GM21360 (cell line): ENCODE data around the gene ABCC9.
"Not testable (repeated sequence)": the region's sequence is repeated elsewhere in the genome, so short reads cannot be mapped to it uniquely, and the experiment has no call there.

Experiments used
- ATAC-seq: cut with Tn5 transposase; IDR thresholded peaks from one replicate; pipeline ENCODE4 v1.9.1; 2021; ENCODE audit warnings: mild to moderate bottlenecking, moderate library complexity; ENCODE audit not compliant: unreplicated experiment

Gene ABCC9

DNA sequence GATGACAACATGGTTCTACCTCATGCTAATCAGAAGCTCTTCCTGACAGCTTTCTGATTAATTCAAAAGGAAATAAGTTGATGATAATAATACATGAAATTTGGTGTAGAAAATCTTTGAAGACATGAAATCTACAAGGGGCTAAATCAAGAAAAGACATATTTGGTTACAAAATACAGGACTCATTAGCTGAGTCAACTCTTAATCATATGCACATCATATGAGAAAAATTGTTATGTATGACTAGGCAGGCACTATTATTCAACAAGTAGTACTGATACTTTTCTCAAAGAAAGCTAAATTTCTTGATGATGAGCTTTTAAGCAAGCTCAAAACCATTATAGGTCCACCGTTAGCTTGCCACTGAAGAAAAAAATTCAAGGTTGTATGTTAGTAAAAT lies 7.1 kb downstream of the ABCC9 start:
- ATAC-seq: no peak

DNA sequence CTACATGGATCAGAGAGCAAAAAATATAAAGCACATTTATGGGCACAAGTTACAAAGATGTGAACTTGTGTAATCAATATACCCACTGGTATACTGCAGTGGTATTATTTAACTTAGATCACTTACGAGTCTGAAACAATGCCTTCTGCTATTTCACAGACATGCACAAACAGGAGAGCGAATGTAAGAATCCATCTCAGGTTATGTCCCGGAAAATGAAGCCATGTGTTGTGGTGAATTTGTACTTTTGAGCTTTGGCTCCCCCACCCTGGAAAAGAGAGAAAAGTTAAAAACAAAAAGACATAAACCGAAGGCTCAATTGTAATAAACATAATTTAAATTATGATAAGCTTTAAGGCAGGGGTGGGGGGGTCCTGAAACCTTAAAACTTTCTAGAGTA lies 7.6 kb downstream of the ABCC9 start:
- no peak for ATAC-seq

DNA sequence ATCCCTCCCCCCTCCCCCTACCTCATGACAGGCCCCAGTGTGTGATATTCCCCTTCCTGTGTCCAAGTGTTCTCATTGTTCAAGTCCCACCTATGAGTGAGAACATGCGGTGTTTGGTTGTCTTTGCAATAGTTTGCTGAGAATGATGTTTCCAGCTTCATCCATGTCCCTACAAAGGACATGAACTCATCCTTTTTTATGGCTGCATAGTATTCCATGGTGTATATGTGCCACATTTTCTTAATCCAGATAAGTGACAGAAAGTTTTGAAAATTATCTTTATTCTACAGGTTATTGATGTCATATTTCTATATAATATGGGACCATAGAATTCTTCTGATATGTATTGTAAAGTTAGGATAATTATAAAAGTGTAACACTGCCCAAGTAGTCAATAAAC lies 11.3 kb downstream of the ABCC9 start:
- ATAC-seq: not testable (repeated sequence)

DNA sequence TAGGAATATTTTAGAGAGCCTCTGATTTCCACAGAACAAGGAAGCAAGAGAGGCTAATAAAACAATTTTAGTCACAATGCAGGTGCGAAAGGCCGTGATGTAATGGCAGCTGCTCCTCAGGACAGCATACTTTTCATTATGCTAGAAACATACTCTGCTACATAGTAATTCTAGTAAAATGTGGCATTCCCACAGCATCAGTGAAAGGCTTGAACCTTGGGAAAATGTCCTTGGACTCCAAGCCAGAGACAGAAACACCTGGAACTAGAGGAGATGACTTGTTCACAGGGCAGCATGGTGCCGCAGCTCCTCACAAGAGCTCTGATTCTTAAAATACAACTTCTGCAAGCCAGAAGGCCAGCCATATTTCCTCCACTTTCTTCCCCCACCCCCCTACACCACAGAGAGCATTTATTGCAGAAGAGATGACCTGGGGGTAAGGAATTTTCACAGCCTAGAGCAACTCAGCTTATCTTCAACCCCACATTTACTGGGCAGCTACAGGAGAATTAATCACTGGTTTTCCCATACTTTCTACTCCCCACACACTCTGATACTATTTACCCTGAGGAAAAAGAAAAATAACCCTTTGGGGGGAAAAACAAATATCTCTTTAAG lies 15.8 kb downstream of the ABCC9 start:
- ATAC-seq: no peak

DNA sequence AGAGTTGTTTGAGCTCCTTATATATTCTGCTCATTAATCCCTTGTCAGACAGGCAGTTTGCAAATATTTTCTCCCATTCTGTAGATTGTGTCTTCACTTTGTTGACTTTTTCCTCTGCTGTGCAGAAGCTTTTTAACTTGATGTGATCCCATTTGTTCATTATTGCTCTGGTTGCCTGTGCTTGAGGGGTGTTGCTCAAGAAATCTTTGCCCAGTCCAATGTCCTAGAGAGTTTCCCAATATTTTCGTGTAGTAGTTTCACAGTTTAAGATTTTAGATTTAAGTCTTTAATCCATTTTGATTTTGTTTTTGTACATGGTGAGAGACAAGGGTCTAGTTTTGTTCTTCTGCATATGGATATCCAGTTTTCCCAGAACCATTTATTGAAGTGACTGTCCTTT lies 19.8 kb downstream of the ABCC9 start:
- no peak for ATAC-seq

DNA sequence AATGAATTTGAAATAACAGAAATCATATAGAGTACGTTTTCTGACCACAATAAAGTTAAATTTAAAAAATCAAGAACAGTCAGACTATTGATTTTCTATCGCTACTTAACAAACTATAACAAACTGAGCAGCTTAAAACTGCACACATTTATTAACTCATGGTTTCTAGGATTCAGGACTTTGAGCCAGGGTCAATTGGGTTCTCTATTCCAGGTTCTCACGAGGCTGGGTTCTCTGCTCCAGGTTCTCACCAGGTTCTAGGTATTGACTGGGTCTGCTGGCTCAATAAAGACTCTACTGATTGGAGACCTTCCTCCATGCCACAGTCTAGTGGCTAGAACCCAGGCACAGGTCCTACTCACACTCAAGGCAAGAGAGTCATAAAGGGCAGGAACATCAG lies 22.8 kb downstream of the ABCC9 start:
- no peak for ATAC-seq

DNA sequence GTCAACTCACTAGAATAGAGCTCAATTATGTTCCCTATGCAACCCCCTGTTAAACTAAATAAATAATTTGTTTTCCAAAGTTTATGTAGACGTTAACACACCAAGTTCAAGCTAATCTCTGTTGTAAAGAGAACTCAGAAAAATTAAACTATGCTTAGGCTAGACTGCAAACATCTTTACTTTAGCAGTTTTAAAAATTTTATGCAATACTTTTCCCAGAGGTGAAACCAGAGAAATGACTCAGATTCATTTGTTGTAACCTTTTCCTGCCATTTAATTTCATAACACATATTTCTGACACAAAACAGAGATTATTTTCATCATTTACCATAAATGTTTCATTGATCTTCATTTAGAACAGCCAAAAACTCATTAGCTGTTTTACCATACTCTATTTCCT lies 27.4 kb downstream of the ABCC9 start:
- ATAC-seq: no peak

DNA sequence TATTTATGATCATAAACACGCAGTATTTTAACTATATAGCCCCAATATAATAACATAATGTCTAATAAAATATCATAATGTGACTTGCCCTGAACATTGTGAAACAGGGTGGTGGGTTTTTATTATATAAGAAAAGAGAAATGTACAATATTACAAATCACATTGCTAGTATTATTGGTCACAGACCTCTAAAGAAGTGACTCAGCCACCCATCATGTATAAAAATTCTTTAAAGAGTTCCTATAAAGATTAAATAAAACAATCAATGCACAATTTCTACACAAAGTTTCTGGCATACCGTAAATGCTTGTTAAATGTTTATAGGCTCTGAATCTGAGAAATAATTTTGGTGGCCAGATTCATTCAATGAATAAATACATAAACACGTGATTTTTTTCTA lies 28.9 kb downstream of the ABCC9 start:
- ATAC-seq: no peak

DNA sequence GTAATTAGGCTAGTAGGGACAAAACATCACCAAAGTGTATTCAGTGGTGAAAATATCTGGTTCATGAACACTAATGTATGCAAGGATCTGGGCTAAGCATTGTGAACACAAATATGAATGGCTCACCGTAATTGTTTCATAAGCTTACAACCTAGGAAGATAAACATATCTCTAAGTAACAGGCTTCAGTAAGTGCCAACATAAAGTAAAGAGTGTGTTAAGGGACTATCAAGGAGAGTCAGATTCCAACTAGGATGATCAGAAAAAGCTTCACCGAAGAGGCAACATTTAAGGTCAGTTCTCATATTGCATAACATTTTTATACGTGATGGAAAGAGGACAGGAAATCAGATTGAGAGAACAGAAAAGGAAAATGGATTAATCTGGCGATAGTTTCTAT lies 29.4 kb downstream of the ABCC9 start:
- no peak for ATAC-seq

DNA sequence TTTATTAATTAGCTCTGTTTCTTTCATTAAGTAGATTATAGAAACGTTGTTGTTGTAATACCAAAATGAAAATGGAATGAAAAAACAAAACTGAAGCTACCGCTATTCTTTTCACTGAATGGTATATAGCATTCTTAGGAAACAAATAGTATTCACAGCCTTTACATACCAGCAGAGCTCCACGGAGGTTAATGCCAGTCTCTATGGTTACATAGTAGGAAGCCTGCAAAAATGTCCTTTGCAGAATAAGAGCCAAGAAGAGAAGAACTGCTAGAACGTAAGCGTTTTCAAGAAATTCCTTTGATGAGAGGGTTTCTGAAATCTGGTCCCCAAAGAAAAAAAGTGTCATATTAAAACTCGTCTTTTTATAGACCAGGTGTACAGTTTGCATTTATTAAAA lies 30.6 kb downstream of the ABCC9 start:
- no peak for ATAC-seq

DNA sequence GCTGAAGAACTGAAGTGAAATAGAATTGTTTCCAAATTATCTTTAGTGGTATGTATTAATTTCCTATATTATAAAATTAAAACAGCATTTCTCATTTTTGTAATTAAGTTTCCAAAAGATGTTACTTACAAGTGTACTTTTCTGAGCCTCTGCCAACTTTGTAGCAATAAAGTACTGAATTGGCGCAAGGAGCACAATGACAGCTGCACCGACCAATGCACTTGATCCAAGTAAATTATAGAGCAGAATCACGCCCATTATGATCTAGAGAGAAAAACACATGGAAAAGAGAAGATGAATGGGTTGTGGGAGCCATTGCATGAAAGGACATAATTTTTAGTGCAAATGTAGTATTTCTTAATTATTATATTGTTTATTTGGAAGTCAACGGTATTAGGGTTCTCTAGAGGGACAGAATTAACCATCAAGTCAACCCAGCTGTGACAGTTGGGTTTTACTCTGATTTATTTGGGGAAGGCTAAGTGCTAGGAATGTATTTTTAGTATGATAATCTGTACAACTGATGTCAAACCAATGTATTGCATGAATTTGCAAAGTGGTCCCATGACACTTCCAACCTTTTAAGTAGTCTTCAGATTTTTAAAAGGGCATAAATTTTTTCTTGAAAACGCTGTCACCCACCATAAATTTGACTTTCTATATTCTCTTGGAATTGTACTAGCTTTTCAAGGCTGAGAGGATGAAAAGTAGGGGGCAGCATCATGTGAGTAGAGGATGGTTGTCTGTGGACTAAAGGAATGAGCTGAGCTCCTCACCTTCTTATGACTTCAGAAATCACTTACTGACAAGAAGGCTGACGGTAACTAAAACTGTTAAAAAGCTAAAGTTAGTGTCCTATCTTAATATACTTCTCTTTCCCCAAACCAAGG lies 33.0 kb downstream of the ABCC9 start:
- ATAC-seq: no peak

DNA sequence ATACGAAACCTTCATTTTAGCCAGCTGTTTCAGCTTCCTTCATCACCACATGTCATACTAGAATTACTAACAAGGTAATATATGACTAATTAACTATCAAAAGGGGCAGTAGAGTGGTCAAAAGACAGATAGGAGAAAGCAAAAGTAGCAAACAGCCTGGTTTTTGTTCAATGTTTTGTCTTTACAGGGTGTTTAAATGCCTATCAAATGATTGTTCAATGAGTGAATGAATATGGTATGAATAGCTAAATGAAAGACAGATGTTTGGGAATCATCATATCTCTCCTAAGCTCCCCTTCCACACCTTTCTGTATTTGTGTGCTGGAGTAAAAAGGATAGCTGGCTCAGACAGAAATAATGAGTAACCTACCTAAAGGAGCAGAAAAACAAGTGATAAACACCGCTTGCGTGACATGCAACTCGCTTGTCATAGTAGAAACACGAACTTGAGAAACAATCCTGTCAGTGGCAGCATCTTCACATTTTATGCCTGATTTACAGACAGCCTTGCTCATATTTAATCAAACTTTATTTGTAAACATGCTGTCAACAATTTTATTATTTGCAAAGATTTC lies 34.2 kb downstream of the ABCC9 start:
- no peak for ATAC-seq

DNA sequence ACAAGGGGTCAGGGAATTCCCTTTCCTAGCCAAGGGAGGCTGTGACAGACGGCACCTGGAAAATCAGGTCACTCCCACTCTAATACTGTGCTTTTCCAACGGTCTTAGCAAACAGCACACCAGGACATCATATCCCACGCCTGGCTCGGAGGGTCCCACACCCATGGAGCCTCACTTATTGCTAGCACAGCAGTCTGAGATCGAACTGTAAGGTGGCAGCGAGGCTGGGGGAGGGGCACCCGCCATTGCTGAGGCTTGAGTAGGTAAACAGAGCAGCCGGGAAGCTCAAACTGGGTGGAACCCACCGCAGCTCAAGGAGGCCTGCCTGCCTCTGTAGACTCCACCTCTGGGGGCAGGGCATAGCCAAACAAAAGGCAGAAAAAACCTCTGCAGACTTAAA lies 41.7 kb downstream of the ABCC9 start:
- ATAC-seq: not testable (repeated sequence)

DNA sequence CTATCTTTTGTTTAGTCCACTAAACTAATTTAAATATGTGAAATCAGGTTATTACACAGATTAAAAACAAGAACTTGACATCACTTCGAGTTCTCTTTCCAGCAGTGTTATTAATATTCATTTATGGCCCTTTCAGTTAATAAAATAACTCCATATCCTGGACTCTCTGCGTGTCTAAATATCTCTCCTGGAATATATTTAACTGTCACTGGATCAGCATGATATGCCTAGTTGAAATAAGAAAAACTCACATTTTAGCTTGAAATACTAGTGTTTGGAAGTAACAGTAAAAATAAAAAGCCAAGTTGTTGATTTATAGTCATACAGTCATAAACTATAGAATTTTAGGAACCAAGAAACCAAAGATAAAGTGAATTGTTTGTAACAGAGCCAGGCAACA lies 45.6 kb downstream of the ABCC9 start:
- ATAC-seq: no peak

DNA sequence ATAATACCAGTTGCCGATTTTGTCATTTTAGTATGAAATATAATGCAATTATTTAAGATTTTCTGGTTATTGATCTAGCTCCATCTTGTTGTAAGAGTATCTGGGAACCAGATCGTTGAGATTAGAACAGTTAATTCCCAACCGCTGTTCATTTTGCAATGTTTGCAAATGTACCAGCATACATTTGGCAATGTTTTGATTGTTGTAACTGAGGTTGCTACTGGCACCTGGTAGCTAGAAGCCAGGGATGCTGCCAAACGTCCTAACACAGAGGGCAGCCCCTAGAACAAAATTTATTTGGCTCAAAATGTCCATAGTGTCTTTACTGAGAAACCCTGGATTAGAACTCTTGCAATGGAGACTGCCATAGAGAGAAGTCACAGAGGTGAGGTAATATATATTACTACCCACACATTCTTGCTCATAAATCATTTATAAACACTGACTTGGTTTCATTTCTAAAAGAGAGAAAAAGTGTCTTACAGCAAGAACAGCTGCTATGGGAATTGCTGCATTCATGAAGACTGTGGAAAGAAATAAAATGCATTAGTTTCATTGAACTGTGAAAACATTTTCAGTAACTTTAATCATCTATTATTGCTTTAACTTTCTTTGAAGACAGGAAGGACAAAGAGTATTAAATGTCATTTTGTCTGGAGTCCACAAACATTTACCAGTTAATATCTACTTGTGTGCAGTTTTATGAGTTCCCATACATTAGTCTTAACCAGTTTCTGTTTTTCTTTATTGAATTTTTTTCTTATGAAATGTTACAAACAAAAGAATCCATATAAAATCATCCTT lies 46.2 kb downstream of the ABCC9 start:
- ATAC-seq: no peak

DNA sequence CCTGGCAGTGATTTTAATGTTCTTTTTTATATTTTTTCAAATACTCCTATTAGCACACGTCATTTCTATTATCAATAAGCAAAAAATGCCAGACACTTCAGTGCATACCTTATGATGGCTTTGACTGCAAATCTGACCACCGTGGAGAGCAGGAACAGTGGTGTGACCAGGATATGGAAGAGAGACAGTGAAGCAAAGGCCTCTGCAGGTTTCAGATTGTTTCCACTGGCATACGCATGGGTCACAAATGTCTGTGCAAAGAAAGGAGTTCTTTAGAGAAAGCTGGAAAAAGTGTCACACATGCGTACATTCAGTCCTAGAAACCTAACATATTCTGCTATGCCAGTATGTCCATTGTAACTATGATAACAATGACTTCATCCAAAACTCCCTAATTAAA lies 47.3 kb downstream of the ABCC9 start:
- ATAC-seq: no peak

DNA sequence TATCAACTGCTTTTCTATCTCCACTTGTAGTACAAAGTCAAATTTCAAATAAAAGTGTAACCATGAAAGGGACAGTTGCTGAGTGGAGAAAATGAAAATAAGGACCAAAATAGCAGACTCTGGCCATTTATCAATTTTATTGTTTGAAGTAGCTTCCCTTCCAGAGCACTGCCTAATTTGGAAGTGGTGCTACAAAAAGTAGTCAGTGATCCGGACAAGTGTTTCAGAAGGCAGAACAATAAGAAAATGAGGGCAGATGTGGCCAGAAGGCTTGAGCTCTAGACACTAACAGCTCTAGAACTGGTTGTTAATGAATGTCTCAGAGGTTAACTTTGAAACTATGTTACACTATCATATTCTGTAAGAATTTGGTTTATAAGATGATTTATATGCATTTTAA lies 48.9 kb downstream of the ABCC9 start:
- ATAC-seq: no peak

DNA sequence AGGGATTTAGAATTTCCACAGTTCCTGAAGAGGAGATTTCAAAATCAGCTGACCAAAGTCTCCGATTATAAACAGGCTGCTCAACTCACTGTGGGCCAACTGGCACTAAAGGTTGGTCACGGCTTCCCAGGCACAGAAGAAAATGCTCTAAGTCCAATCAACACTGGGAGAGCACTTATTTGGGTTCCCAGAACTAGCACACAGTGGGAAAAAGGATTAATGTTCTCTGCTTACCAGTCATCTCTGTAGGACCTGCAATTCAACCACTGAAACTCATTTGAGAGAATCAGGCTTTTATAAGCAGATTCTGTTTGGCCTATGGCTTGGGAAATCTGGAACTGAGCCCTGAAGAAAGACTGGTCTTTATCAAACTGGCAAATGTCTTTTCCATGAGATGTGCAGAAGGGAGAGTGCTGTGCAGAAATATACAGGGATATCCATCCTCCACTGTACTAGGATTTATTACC lies 49.4 kb downstream of the ABCC9 start:
- ATAC-seq: no peak

DNA sequence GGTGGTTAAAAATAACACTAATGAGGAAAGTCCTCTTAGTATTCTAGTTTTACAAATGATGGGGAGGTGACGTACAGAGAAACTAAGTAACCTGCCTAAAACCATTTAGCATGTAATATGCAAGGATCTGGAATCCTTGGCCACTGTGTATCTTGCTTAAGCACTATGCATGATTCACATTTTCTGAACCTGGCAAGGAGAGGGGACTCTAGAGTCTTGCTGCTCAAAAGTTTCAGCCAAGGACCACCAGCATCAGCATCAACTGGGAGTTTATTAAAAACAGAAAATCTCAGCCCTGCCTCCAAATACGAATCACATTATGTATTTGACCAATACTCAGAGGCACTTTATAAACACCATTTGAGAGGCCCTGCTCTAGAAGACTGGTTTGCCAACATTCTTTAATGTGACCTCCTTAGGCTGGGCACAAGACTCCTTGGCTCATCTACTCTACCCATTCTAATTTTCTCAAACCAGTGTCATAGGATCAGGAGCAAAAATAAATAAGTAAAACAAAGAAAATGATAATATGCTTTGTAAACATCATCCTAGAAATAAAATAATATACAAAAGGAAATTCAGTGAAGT lies 52.9 kb downstream of the ABCC9 start:
- ATAC-seq: no peak

DNA sequence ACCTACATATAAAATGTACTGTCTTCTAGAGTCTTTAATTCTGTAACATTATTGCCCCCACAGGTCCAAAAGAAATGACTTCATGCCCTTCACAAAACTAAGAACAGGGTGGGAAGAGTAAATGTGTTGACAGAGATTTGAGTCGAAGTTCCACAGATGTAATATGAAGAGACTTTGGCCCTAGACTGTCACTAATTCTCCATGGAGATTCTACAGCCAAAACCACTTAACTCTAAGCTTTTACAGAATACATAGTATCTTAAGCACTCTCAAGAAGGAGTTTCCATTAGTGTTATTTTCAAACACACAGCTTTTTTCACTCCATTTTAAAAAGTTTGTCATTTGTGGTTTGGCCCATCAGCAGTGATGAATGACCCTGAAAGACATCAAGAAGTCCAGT lies 56.3 kb downstream of the ABCC9 start:
- no peak for ATAC-seq

DNA sequence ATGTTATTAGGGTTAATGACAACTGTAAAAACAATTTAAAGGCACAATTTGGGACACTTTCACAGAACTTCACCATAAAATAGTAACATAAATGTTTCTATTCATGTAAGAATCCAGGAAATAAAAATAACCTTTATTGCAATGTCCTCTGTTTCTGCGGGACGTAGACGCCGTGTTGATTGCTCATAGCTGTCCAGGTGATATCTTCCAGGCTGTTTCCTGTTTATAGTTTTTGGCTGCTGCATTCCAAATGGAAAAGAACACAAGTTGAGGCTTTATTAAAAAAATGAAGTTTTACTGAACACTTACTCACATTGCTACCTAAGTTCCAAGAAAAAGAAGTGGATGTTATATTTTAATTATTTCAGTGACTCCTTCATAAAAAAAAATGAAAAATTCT lies 58.6 kb downstream of the ABCC9 start:
- ATAC-seq: no peak
